ENCODE results near the gene PCDH15. TPM values are rescaled to one million over a fixed set of nuclear protein-coding genes. Genes with fewer than 3 reads are reported as not detected.

PCDH15 gene
- total and polyA plus RNA-seq, 2 experiments from 2014 or later = 0.29 to 0.66 TPM

DNA sequence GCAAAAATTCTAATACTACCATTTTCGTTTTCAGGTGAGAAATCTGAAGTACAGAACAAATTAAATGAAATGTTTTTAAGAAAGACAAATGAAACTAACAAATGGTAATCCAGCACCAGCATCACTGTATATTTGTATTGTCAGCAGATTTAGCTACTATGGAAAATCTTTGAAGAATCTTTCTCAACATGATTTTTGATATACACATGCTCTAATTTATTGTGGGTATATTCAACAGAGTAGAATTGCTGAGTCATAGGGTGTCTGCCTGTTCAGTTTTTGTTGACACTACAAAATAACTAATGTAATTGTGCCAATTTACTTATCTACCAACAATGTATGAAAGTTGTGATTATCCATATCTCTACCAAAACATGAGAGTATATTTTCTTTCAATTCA, 437.6 kb downstream of the PCDH15 start:
- DNase-seq (ENCODE audit: low spot score) (no peak), ATAC-seq (no peak)
- H2AFZ ChIP-seq = no peak overlapping the region
- H3K9me3 Mint-ChIP-seq = 0 out of 3 replicates have a peak, but pooled peaks cover under 1% of the 10 kb centered on the region
- H3K36me3 Mint-ChIP-seq (ENCODE audit: low read depth) = no peaks in the 10 kb centered on the region
- no peaks in the 10 kb centered on the region for H4K20me1 ChIP-seq (replicated peaks; ENCODE audit: insufficient read depth)
- no peak overlapping the region for H3K4me3 Mint-ChIP-seq
- H3K36me3 ChIP-seq (ENCODE audit: insufficient read depth) = no peaks in the 10 kb centered on the region
- H3K4me2 ChIP-seq = no peak overlapping the region
- no peaks in the 10 kb centered on the region for H3K4me1 ChIP-seq (ENCODE audit: insufficient read depth)
- peaks cover 2% of the 10 kb centered on the region for H3K27me3 Mint-ChIP-seq (ENCODE audit: insufficient read depth, low read depth, poor library complexity)
- H3K4me3 ChIP-seq = no peak overlapping the region
- H3K9me2 ChIP-seq (ENCODE audit: insufficient read depth) = no peaks in the 10 kb centered on the region
- H3K27ac Mint-ChIP-seq = peak overlapping the region; percentile 42; the same call in 1 of the 2 replicates
- H3K4me1 Mint-ChIP-seq = no peaks in the 10 kb centered on the region
- H3K27me3 ChIP-seq (ENCODE audit: insufficient read depth) = no peaks in the 10 kb centered on the region
- no peak overlapping the region for H3K27ac ChIP-seq (ENCODE audit: low read depth)
- TF ChIP-seq, protein P1, sequence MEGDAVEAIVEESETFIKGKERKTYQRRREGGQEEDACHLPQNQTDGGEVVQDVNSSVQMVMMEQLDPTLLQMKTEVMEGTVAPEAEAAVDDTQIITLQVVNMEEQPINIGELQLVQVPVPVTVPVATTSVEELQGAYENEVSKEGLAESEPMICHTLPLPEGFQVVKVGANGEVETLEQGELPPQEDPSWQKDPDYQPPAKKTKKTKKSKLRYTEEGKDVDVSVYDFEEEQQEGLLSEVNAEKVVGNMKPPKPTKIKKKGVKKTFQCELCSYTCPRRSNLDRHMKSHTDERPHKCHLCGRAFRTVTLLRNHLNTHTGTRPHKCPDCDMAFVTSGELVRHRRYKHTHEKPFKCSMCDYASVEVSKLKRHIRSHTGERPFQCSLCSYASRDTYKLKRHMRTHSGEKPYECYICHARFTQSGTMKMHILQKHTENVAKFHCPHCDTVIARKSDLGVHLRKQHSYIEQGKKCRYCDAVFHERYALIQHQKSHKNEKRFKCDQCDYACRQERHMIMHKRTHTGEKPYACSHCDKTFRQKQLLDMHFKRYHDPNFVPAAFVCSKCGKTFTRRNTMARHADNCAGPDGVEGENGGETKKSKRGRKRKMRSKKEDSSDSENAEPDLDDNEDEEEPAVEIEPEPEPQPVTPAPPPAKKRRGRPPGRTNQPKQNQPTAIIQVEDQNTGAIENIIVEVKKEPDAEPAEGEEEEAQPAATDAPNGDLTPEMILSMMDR (conservative IDR thresholded peaks at IDR 0.05; ENCODE audit: low read depth in 2 of 2) = no peak
- TF ChIP-seq NANOG (IDR thresholded peaks at IDR 0.05; ENCODE audit: borderline replicate concordance) = no peak
- no peak for TF ChIP-seq ZNF114 (CRISPR knock-in tag; IDR thresholded peaks at IDR 0.05)
- TF ChIP-seq JUNB (IDR thresholded peaks at IDR 0.05; ENCODE audit: unreplicated experiment) = no peak
- H3F3A ChIP-seq (replicated peaks; ENCODE audit: low read depth) = no peaks in the 10 kb centered on the region
- H3K79me2 ChIP-seq (replicated peaks; ENCODE audit: insufficient read depth) = no peaks in the 10 kb centered on the region

DNA sequence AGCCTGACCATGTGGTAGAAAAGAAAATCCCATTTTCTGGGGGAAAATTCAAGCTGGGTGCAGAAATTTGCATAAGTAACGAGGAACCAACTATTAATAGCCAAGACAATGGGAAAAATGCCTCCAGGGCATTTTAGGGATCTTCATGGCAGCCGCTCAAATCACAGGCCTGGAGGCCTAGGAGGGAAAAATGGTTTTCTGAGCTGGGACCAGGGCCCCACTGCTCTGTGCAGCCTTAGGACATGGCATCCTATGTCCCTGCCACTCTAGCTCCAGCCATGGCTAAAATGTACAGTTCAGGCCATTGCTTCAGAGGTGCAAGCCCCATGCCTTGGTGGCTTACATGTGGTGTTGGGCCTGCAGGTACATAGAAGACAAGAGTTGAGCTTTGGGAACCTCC, 459.0 kb downstream of the PCDH15 start:
- no peaks in the 10 kb centered on the region for H3K27me3 Mint-ChIP-seq (ENCODE audit: insufficient read depth, low read depth, poor library complexity)
- Histone ChIP-seq H3K36me3 (ENCODE audit: insufficient read depth) (no peaks in the 10 kb centered on the region), H3K27ac (ENCODE audit: low read depth) (no peak overlapping the region), H3K79me2 (replicated peaks; ENCODE audit: insufficient read depth) (no peaks in the 10 kb centered on the region), H3K4me1 (ENCODE audit: insufficient read depth) (no peaks in the 10 kb centered on the region; the same call in 1 of the 2 replicates), H3K9me2 (ENCODE audit: insufficient read depth) (no peaks in the 10 kb centered on the region), H2AFZ (no peak overlapping the region), H3F3A (replicated peaks; ENCODE audit: low read depth) (no peaks in the 10 kb centered on the region), H3K4me2 (no peak overlapping the region), H3K27me3 (ENCODE audit: insufficient read depth) (no peaks in the 10 kb centered on the region), H4K20me1 (replicated peaks; ENCODE audit: insufficient read depth) (no peaks in the 10 kb centered on the region), H3K4me3 (no peak overlapping the region)
- H3K27ac Mint-ChIP-seq = no peak overlapping the region
- ATAC-seq = no peak
- peaks cover 53% of the 10 kb centered on the region for H3K9me3 Mint-ChIP-seq
- DNase-seq (ENCODE audit: low spot score) = no peak
- H3K36me3 Mint-ChIP-seq (ENCODE audit: low read depth) = peaks cover 47% of the 10 kb centered on the region
- no peaks in the 10 kb centered on the region; the same call in 2 of the 3 replicates for H3K4me1 Mint-ChIP-seq
- no peak overlapping the region for H3K4me3 Mint-ChIP-seq
- TF ChIP-seq CREB1 (CRISPR knock-in tag; IDR thresholded peaks at IDR 0.05; ENCODE audit: low read depth) (no peak), STAT1 (IDR thresholded peaks at IDR 0.05; ENCODE audit: unreplicated experiment) (no peak), NANOG (IDR thresholded peaks at IDR 0.05; ENCODE audit: borderline replicate concordance) (no peak), JUNB (IDR thresholded peaks at IDR 0.05; ENCODE audit: unreplicated experiment) (no peak), EZH2phosphoT487 (IDR thresholded peaks at IDR 0.05; ENCODE audit: unreplicated experiment) (no peak), EZH2 (IDR thresholded peaks at IDR 0.05; ENCODE audit: low read depth, unreplicated experiment) (no peak), POLR2AphosphoS5 (IDR thresholded peaks at IDR 0.05; ENCODE audit: low read depth) (no peak), ZNF331 (CRISPR knock-in tag; IDR thresholded peaks at IDR 0.05; ENCODE audit: low read depth) (no peak)
- TF ChIP-seq, protein P1 (conservative IDR thresholded peaks at IDR 0.05; ENCODE audit: low read depth in 2 of 2) = no peak
- TF ChIP-seq, protein P2, sequence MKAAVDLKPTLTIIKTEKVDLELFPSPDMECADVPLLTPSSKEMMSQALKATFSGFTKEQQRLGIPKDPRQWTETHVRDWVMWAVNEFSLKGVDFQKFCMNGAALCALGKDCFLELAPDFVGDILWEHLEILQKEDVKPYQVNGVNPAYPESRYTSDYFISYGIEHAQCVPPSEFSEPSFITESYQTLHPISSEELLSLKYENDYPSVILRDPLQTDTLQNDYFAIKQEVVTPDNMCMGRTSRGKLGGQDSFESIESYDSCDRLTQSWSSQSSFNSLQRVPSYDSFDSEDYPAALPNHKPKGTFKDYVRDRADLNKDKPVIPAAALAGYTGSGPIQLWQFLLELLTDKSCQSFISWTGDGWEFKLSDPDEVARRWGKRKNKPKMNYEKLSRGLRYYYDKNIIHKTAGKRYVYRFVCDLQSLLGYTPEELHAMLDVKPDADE (IDR thresholded peaks at IDR 0.05) = no peak
